Vagina (tissue), 2 donors: ENCODE results near the gene KCNC1.

Experiments
- CTCF ChIP-seq, 3 experiments: fragments of 450-650 bp in 2 of 3; fragments of 200-600 bp in 1 of 3; sonication (generic) in 1 of 3; IDR thresholded peaks; one replicate each; pipeline ENCODE4 v1.5.1; 2017 to 2019; ENCODE audit warnings: antibody characterized with exemption in 3 of 3, mild to moderate bottlenecking in 2 of 3, moderate library complexity in 2 of 3
- POLR2A ChIP-seq, 2 donors: fragments of 450-650 bp; IDR thresholded peaks; one replicate each; pipeline ENCODE4 v1.6.1; 2017; ENCODE audit warnings: antibody characterized with exemption in 2 of 2, mild to moderate bottlenecking in 2 of 2, moderate library complexity in 2 of 2
- POLR2AphosphoS5 ChIP-seq, 2 donors: sonication (generic); formaldehyde crosslinking; IDR thresholded peaks; one replicate each; pipeline ENCODE4 v1.9.0; 2017; ENCODE audit warnings: antibody characterized with exemption in 2 of 2, mild to moderate bottlenecking in 2 of 2, low read depth in 1 of 2; ENCODE audit not compliant: insufficient read depth in 1 of 2

- TF ChIP-seq POLR2AphosphoS5 (IDR thresholded peaks at IDR 0.05; ENCODE audit: insufficient read depth in 1 of 2, low read depth in 1 of 2) (no peak), CTCF (IDR thresholded peaks at IDR 0.05) (no peak), POLR2A (IDR thresholded peaks at IDR 0.05) (no peak)
These were observed 36.8 kb downstream of the KCNC1 start for GRCh38 chr11:17771415-17771814.
